CD1c-positive myeloid dendritic cell (primary cell): ENCODE measurements around the gene RTL1.

Experiments used
- DNase-seq: peaks from one replicate; pipeline ENCODE4 v3.0.0-alpha.2; 2016; ENCODE audit errors: extremely low spot score

Gene RTL1

DNA sequence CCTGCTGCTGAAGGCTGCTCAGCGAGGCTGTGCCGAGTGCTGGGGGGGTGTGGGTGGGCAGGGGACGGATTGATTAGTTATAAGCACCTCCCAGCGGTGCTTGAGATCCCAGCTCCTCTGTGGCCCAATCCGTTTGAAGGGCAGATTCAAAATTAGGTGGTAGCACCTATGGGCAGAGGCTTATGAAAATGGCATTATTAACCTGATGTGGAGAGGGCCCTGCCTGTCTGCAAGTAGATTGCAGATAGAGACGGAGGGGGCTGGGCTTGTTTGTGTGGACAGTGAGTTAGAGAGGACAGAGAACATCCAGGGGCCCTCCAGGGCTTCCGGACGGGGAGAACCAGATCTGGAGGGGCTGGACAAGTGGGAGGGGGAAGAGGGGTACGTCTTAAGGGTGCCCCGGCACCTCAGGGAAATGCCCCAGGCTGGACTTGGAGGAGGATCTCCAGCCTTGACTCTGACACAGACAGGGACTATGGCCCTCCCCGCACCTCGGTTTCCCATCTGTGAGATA is at the start of gene RTL1:
RTL1 (minus strand) TSS at position 51 of the 514 bp plus-strand sequence. CDS start 18,934 bp downstream, outside the sequence.
- no peak for DNase-seq

DNA sequence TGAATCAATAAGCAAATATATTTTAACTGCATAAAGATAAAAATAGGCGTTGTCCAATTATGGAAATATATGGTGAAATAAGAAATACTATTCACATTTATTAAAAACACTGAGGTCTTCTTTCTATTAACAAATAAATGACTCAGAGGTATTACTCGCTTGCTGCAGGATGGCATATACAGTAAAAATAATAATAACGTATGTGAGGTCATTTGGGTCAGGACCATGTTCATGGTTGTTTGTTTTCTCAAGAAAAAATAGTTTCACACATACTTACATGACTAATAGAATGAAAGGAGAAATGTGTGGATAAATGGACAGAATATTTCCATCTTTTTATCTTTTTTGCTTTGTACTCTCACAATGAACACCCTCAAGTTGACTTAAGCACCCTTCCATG is 46.5 kb upstream of the RTL1 start:
- no peak for DNase-seq

DNA sequence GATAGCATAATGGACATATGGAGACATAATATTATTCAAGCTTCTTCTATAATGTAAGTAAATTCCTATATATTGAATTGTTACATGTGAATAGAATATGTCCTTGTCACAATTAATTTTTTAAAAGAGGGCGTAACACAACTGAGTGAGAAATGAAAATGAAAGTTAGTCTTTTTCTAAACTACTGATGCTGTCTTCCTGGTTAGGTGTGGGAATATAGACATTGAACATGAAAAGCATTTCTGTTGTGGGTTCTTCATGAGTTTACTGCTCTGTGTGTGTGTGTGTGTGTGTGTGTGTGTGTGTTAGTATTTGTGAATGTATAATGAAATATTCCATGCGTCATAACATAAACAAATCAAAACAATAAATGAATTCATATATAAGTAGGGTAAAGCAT is 40.5 kb upstream of the RTL1 start:
- no peak for DNase-seq

DNA sequence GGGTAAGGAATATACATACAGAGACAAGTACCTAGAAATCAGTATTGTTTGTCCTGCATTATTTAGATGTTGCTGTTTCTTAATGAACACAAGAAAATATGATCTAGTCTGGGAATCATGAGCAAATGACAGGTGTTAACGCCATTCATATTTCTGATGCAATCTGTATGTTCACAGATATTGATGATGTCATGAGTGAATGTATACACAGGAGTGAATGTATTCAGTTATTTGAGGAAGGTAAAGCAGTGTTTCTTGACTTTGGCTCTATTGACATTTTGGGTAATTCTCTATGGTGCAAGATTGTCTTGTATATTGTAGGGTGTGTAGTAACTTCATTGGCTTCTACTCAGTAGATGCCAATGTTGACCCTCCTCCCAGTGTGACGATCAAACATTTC is 26.7 kb upstream of the RTL1 start:
- no peak for DNase-seq

DNA sequence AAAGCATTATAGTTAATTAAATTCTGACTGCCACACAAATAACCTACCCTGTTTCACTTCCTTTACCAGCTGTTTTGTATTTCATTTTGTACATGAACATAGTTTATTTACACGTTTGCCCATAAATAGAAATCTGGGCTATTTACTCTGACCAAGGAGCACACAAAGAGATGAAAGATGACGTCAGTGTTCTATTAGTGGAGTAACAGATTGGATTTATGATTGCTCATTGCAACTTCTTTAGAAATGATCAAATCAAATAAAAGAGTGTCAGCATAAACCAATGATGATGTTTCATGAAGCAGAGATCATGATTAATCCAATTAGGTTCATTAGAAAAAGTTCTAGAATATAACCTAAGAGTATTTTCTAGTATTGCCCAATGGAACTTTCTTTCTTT is 12.0 kb upstream of the RTL1 start:
- no peak for DNase-seq

DNA sequence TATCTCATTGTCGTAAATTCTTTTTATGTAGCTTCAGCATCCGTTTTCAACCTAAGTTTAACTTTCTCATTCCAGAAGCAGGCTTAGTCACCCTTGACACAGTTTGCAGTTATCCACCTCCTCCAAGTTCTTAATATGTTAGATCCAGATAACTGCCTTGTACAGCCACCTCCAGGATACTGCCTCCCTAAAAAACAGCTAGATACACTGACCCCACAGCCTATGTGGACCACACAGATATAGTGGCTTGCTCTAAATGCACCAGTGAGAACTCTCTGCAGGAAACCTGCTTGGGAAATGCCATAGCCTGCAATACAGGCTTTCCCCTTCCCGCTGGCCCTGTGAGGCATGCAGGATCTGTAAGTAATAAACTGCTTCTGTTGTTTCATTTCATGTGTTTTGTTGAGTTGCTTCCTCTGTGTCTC is 11.1 kb upstream of the RTL1 start:
- no peak for DNase-seq

DNA sequence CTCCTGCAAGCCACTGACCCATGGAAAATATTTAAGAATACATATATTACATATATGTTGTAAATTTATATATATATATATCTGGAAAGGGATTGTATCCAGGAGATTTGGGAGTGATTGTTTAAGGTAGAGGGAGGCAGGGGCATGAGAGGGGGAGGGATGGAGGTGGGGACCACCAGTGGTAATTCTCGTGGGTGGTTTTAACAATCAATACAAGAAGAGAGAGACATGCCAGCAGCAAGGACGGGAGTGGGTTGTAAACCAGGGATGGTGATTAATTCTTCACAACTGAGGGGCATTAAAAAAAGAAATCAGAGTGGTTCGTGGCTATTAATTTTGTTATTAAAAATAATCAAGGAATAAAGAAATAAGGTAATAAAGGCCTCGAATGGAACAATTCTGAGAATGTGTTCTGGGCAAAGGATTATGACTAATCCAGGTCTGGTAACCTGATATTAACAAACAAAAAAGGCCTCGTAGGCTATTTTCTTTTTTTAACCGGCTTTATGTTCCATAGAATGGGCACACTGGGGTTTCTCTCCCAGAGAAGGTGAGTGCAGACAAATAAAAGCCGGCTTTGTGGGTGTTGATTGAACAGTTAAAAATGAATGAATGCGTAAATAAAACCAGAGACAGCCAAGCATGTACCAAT is 8.3 kb upstream of the RTL1 start:
- no peak for DNase-seq

DNA sequence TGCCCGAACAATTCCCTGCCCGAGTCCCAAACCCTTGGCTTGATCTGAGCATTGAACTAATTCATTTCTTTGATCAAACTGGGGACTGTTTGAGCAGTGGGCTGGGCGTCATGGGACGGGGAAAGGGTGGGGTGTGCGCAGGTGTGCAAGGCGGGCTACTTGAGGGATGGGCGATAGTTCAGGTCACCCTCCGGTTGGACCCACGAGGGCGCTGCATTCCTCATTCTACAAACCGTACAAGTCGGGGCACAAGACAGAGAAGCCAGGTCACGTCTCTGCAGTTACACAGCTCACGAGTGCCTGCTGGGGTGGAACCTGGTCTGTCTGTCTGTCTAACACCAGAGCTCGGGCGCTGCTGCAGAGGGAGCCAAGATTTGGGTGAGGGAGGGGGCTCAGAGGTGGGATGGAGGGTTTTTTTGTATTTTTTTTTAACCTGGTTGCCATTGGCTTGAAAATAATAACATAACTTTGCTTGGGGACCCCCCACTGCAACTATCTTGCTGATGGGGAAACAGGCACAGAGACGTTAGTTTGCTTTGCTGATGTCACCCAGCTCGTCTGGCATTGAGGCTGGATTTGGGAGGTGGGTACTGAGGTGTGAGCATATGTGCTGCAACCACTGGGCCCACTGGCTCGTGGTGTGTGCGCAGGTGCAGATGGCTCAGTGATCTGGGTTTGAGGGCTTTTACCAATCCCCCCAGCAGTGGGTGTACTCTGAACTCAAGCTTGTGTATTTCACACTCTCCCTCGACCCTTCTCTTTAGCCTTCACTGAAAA is 7.6 kb upstream of the RTL1 start:
- DNase-seq: no peak

DNA sequence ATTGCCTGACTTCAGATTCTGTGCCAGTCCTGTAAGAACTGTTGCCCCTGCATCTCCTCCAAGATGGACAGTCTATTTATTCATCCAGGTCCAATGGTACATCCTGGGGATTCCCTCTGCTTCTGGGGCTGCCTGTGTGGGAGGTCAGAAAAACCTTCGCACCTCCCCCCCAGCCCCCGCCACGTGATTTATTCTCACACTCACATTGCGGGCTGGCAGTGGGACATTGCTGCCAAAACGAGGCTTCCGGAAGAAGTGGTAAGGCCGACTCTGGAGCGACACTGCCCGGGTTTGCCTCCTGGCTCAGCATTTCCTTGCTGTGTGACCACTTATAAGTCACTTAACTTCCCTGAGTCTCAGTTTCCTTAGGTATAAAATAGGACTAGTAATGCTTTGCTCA is 5.9 kb upstream of the RTL1 start:
- no peak for DNase-seq

DNA sequence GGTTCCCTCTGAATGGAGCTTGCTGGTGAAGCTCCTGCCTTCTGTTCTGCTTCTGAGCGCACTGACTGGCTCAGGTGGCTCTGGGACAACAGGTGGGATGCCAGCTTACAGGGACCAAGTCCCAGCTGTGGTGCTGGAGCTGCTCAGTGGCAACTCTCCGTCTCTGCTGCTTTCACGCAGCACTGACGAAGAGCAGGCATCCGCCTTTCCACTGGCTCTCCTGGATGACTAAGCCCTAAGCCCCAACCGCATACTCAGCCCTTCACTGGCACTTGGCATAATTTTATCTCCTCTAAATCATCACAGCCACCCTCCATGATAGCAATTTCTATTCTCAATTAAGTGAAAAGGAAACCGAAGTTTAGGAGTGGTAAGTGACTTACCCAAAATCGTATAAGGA is 3.7 kb upstream of the RTL1 start:
- DNase-seq: no peak

DNA sequence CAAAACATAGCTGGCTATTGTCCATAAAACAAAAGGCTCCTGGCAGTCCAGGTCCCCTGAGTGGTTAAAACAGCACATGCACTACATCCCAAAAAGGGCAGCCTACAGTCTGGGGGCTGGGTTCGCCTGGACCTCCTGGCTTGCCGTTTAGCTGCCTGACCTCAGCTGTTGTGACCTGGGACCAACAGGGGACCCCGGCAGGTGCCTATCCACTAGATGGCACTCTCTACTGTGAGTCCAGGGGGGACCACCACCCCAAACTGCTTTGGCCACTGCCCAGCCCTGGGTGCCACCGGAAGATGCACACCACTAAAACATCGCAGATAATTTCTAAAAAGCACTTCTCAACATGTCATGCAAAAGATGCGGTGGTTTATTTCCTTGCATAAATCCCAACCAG is 2.9 kb upstream of the RTL1 start:
- DNase-seq: no peak

DNA sequence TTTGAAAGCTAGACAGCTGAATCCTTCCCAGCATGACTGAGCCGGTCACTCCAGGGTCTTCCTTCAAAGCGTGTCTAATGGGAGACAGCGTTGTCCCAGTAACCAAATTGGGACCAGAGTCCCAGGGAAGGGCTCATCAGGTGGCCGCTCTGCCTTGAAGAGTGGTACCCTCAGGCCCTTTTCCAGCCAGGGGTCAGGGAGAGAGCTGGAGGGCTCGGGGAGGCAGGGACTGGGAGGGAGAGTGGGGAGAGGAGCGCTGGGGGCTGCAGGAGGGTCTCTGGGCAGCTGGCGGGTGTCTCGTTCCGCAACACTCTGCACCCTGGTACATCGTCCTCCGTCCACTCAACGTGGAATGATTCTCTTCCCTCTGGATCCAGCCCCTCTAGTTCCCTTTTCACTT is 1.6 kb upstream of the RTL1 start:
- no peak for DNase-seq

DNA sequence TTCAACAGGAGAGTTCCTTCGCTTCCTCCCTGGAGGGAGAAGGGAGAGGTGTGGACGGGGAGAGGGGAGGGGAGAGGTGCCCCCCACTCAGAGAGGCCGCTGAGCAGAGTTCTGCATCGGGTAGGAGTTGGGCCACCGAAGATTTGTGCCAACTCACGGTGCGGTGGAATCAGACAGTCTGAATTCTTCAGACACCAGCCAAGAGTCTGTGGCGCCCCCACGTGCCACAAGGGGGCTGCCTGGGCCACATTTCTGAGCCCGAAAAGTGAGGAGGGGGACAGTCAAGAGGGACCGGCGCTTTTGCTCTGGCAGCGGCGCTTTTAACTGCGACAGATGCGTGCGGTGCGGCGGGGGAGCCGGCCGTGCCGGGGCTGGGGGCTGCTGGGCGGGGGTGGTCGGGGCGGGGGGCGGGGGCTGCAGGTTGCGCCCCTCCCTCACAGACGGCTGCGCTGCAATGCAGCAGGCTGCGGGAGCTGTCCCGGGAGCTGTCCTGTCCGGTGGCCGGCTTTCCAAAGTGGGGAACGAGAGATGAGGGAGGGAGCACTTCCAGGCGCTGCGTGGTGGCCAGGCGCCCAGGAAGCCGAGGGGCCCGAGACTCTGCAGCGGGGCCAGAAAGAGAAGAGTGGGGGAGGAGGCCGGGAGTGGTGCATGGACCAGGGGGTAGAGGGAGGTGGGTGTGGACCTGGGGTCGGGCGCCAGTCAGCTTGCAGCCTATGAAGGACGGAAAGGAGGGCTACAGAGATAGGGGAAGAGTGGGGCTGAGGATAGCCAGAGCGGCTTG is 975 bp upstream of the RTL1 start:
- no peak for DNase-seq

DNA sequence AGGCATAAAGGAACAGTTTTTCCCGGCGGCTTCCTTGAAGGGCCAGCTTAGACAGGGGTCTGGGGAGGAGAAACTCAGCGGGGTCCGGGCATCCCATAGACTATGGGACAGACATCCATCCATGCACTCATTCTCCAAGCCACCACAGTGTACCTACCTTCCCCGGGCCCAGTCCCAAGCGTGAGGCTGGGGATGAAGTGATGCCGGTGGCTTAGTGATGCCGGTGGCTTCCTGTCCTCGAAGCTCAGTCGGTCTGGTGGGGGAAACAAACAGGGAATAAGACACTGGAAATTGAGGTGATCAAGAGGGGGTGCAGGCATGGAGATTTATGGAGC is 421 bp downstream of the RTL1 start:
- DNase-seq: no peak

DNA sequence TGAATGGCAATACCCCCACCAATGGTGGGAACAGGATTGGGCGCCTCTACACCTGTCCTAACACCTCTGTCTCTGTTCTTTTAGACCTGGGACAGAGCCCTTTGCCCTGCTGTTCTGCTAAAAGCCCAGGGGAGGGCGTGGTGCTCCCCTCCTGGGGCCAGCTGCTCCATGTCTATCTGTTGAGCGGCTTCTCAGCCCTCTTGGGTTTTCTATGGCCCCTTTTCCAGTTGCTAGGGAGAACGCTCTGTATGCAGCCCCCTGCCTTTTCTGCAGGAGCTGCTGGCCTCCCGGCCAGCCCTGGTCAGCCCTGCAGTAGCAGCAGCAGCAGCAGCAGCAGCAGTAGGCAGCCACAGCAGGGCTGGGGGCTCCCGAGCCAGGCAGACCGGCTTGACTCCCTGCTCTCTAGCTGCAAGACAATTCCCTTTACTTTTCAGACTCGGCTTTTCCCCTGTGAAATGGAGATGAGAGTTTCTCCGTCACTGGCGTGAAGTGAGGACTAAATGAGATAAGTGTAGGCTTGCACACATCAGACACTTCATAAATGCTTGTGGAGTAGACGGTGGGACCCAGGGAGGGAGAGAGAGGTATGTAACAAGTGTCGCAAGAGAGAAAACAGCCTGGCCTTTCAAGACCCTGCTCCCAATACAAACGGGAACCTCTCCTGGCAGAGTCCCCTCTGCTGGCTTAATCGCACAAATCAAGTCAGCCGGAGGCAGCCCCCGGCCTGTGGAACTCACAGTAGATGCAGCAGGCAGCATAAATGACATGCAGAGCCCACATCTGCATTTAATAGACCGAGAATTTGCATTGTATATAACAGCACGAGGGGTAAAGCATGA is 1.0 kb downstream of the RTL1 start:
- DNase-seq: no peak

DNA sequence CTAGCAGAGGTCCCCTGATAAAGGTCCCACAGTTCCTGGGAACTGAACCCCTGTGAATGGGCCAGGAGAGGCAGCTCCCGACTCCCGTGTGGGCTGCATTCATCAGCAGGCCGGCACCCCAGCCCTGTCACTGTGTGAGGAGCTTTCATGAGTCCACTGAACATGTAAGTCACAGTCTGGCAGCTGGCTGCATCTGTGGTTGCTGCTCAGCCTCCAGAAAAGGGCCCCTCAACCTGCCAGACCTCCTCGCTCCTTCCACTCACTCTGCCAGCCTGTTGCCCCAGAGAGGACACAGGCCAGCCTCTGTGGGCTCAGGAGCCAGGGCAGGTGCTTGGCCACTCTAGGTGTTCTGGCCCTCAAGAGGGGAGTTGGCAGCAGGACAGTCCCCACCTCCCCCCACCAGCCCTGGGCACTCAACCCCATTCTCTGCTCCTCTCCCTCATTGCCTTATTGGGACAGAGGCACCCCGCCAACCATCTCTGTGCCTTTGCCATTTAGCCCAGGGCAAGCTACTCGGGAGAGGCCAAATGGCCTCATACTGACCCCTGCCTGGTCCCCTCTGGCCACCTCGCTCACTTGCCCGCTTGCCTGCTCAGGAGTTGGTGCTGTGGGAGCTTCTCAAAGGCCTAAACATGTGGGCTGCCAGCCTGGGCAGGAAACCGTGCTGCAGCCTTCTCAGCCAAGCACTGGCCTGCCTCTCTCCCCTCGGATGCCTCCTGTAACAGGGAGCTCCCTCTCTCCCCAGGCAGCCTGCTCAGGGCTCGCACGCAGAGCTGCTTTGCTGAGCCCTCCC is 1.9 kb downstream of the RTL1 start:
- no peak for DNase-seq

DNA sequence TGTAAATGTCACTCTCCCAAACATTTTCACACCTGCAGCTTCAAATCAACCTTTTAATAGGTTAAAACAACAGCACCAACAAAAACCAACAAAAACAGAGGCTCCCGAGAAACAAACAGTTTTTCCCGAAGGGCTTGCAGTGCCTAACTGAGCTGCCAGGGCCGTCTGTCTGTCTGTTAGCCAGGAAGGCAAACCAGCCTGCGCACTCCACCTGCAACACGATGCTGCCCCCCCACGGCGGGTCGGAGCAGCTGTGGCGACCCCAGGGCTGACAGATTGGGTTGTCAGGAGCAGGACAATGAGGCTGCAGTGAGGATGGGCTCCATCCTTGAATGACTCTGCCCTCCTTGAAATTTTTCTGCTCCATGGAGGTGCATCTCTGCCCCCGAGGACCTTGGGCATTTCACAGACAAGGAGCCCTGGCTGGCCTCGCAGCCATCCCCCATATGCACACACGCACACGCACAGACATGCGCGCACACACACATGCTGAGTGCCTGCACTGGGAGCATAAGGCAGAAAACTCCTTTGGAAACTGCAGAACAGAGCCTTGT is 2.6 kb downstream of the RTL1 start:
- DNase-seq: no peak

DNA sequence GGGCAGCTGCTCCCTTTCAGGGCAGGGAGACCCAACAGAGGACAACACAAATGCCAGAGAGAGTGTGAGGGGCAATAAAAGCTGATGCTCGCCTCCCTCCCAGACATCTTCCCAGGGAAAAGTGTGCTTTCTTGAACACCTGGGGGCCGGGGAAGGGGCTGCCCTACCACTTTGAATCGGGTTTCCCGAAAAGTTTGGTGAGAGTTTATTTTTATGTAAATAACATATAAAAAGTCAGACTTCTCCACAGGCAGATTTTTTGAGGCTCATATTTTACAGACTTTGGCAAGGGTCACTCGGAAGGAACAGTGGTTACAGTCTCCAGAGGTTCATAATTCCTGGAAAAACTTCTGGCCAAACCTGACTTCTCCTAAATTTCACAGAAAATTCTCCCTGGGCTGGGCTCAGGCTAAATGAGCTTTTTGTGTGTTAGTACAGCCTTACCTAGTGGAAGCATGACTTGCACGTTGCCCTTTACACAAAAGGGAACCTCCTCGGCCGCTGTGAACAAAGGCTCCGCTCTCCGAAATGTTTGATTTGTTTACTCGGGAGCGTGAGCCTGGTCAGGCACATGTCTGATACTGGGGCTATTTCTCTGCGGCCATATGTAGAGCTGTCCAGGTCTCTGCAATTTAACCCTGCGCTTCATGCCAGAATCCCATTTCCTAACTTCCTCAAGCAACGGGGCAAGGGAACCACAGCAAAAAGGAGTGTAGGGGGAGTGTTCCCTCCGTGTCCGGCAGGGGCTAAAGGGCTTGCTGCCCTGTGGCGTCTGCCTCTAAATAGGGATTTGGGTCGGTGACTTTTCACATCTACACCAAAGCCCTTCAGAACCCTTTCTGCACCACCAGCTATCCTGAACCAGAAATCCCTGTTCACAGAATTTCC is 3.4 kb downstream of the RTL1 start:
- DNase-seq: no peak
